Activated naive CD4-positive, alpha-beta T cell treated with anti-CD3 and anti-CD28 coated beads for 36 hours (primary cell): Measurements from ENCODE around the gene GPSM3. TPM values are rescaled to one million over a fixed set of nuclear protein-coding genes. Genes with fewer than 3 reads are reported as not detected.
"Not testable (repeated sequence)": the region's sequence is repeated elsewhere in the genome, so short reads cannot be mapped to it uniquely, and the experiment has no call there.

Source experiments
- CTCF ChIA-PET: fragments of 350-600 bp; sonication (Branson Sonifier 250); formaldehyde crosslinking; loops from one replicate; lab custom pipeline; 2021; ENCODE audit warnings: antibody characterized with exemption; lab: Charles Lee
- DNase-seq: peaks from one replicate; pipeline ENCODE4 v3.0.0-alpha.2; 2020
- H3K27ac Mint-ChIP-seq: one replicate; pipeline ENCODE4 v1.8.0; 2021; ENCODE audit warnings: mild to moderate bottlenecking, mixed read lengths
- H3K27me3 Mint-ChIP-seq: one replicate; pipeline ENCODE4 v1.8.0; 2021; ENCODE audit warnings: low read depth, mixed read lengths
- H3K36me3 Mint-ChIP-seq: one replicate; pipeline ENCODE4 v1.8.0; 2021; ENCODE audit warnings: low read depth, mixed read lengths
- H3K4me1 Mint-ChIP-seq: one replicate; pipeline ENCODE4 v1.8.0; 2021; ENCODE audit warnings: low read depth, mixed read lengths
- H3K4me3 Mint-ChIP-seq: one replicate; pipeline ENCODE4 v1.8.0; 2021; ENCODE audit warnings: mild to moderate bottlenecking, moderate library complexity, mixed read lengths
- H3K9me3 Mint-ChIP-seq: one replicate; pipeline ENCODE4 v1.8.0; 2021; ENCODE audit warnings: mixed read lengths
- intact Hi-C: fragments of 100-400 bp; cut with micrococcal nuclease; formaldehyde crosslinking; loops from one replicate; pipeline ENCODE4 v1.15.1; 2023
- total RNA-seq, 2 experiments: library from RNA; stranded (reverse); gene quantifications; one replicate each; pipeline ENCODE4 v1.2.3, GENCODE V29; 2021

The GPSM3 gene
- total RNA-seq, 2 experiments from 2014 or later, result 71.8 to 72.1 TPM

GRCh38 chr6:32190054-32190851 is 2.2 kb downstream of the GPSM3 start, which contains the start of gene PBX2:
Gene PBX2 (minus strand): TSS chr6:32190202. CDS start chr6:32189915, 287 bp downstream.
- CTCF ChIA-PET, result no interaction called here
- peak within 1 kb of the TSS; percentile 99 for H3K27ac Mint-ChIP-seq
- H3K4me1 Mint-ChIP-seq, result peaks cover 66% of the 10 kb centered on the region
- intact Hi-C loops, result loop anchor here (1.0 to 10.0 kb wide), 6 partner anchors 12 to 1015 kb away; partner anchors contain the start of genes ATF6B, ATP6V1G2, CLIC1 and DDX39B
- H3K4me3 Mint-ChIP-seq, result peak within 1 kb of the TSS; percentile 95
- DNase-seq, result peak; percentile 93
- no peaks in the 10 kb centered on the region for H3K27me3 Mint-ChIP-seq
- H3K36me3 Mint-ChIP-seq, result peaks cover 40% of the 10 kb centered on the region
- no peaks in the 10 kb centered on the region for H3K9me3 Mint-ChIP-seq

- H3K9me3 Mint-ChIP-seq, result no peaks in the 10 kb centered on the region
- no peak for DNase-seq
- H3K27me3 Mint-ChIP-seq, result no peaks in the 10 kb centered on the region
- CTCF ChIA-PET, result no interaction called here
- H3K27ac Mint-ChIP-seq, result peak overlapping the region; percentile 88
- H3K36me3 Mint-ChIP-seq, result peaks cover 40% of the 10 kb centered on the region
- H3K4me3 Mint-ChIP-seq, result peak overlapping the region; percentile 78
- H3K4me1 Mint-ChIP-seq, result peaks cover 60% of the 10 kb centered on the region
- intact Hi-C loops, result loop anchor here (1.0 to 10.0 kb wide), 6 partner anchors 11 to 1015 kb away; partner anchors contain the start of genes ATF6B, ATP6V1G2, CLIC1 and DDX39B
Observed at GRCh38 chr6:32189742-32190053, 2.7 kb downstream of the GPSM3 start.

DNA sequence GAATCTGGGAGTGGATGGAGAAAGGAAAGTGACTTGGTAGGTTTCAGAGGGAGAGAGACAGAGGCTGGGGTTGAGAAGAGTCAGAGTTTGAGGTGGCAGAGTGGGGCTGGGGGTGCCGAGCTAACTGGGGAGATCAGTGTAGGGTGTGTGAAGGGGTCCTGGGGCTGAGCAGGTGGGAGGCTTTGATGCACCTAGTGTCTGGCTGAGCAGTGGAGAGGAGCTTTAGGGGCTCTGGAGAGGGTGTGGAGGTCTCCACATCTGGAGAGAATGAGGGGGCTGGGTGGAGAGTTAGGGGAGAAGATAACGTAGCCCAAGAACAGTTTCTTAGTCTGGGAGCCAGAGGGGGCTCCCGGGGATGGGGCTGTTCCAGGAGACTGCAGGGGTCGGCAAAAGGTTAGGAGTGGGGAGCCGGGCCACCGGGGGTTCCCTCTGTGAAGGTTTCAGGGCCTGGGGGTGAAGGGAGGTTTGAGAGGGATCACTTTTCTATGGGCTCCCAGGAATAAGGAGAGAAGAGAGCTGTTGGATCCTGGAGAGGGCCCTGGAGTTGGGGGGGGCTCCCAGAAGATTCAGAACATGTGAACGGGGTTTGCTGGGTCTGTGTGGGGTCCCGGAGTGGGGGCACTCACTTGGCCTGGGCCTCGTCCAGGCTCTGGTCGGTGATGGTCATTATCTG is 3.2 kb downstream of the GPSM3 start:
- CTCF ChIA-PET, result interaction anchor here (1.7 kb wide), 1 partner anchor 13 kb away, joined by 3 read pairs; no protein-coding TSS in a partner anchor
- Mint-ChIP-seq H3K27me3 (no peaks in the 10 kb centered on the region), H3K27ac (peak overlapping the region; percentile 88), H3K9me3 (no peaks in the 10 kb centered on the region), H3K36me3 (peaks cover 40% of the 10 kb centered on the region), H3K4me3 (peak overlapping the region; percentile 78), H3K4me1 (peaks cover 58% of the 10 kb centered on the region)
- intact Hi-C loops, result no loop called here
- DNase-seq, result no peak

DNA sequence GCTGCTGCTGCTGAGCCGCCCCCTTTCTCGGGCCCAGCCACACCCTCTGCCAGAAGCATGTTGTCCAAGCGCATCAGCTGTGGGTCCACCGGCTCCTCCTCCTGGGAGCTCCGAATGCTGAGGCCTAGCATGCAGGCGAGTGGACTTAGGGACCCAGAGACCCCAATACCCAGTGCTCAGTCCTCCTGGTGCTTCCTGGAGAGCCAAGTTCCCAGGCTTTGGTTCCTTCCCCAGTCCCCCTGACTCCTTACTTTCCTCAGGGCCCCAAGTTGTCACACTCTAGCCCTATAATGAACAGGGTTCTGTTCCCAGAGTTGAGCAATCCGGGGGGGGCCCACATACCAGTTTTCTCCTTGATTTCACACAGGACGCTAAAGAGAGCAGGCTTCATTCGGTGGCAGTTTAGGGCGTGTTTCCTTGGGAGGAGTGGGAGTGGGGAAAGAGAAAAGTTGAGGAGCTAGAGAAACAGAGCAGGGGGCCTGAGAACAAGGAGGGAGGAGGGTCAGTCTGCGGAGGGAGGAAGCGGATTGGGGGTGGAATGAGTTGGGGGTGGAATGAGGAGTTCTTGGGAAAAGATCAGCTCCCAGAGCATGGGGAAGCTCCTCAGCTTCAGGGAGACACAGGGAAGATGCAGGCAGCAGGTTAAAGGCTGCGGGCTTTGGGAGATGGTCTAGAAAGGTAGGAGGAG is 3.9 kb downstream of the GPSM3 start:
- H3K4me3 Mint-ChIP-seq, result peak overlapping the region; percentile 78
- intact Hi-C loops, result no loop called here
- H3K27ac Mint-ChIP-seq, result peak overlapping the region; percentile 88
- H3K4me1 Mint-ChIP-seq, result peaks cover 56% of the 10 kb centered on the region
- no peaks in the 10 kb centered on the region for H3K27me3 Mint-ChIP-seq
- peaks cover 40% of the 10 kb centered on the region for H3K36me3 Mint-ChIP-seq
- no peaks in the 10 kb centered on the region for H3K9me3 Mint-ChIP-seq
- DNase-seq, result no peak
- CTCF ChIA-PET, result interaction anchor here (0.6 to 1.7 kb wide), 2 partner anchors 9 to 12 kb away, joined by 3 read pairs; no protein-coding TSS in a partner anchor

- H3K4me3 Mint-ChIP-seq, result peak overlapping the region; percentile 29
- H3K4me1 Mint-ChIP-seq, result peaks cover 58% of the 10 kb centered on the region
- intact Hi-C loops, H3K27me3 Mint-ChIP-seq, H3K9me3 Mint-ChIP-seq, DNase-seq: not testable (repeated sequence)
- peaks cover 40% of the 10 kb centered on the region for H3K36me3 Mint-ChIP-seq
- CTCF ChIA-PET, result interaction anchor here (0.6 to 1.7 kb wide), 2 partner anchors 9 to 11 kb away, joined by 3 read pairs; no protein-coding TSS in a partner anchor
- H3K27ac Mint-ChIP-seq, result peak overlapping the region; percentile 65
Observed at GRCh38 chr6:32187725-32188380, 4.6 kb downstream of the GPSM3 start.

- Mint-ChIP-seq H3K27ac (peak overlapping the region; percentile 73), H3K36me3 (peaks cover 40% of the 10 kb centered on the region), H3K9me3 (no peaks in the 10 kb centered on the region), H3K27me3 (no peaks in the 10 kb centered on the region), H3K4me1 (peaks cover 60% of the 10 kb centered on the region), H3K4me3 (peak overlapping the region; percentile 23)
- CTCF ChIA-PET, result no interaction called here
- no peak for DNase-seq
- intact Hi-C loops, result no loop called here
Observed at GRCh38 chr6:32187009-32187709, 5.3 kb downstream of the GPSM3 start.

DNA sequence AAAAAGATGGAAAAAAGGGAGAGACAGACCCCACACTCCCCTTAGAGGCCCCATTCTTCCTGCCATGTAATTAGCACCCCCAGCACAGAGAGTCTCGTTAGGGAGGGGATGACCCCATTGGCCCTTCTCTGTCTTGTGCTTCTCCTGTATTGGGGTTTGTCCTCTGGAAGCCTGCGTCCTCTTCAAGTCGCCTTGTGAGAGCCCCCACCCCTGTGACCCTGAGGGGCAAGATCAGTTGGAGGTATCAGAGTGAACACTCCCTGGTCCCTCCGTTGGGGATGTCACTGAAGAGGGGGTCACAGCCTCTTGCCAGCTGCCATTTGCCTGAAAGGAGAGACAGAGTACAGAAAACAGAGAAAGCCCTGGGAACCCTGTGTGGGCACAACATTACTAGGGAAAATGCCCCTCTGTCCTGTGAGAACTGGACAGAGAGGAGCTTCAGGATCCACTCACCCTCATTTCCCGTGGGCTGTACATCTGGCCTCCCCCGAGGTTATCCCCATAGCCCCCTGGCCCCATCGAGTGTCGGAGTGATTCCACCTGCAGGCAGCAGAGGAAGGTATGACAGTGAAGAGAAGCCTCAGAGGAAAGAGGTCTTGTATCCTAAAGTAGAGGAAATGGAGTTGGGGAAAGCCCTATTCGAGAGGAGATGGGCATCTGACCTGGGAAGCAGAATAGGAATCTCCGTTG is 6.1 kb downstream of the GPSM3 start:
- peaks cover 59% of the 10 kb centered on the region for H3K4me1 Mint-ChIP-seq
- DNase-seq, intact Hi-C loops, H3K27me3 Mint-ChIP-seq, H3K9me3 Mint-ChIP-seq, CTCF ChIA-PET, H3K4me3 Mint-ChIP-seq: not testable (repeated sequence)
- H3K36me3 Mint-ChIP-seq, result peaks cover 35% of the 10 kb centered on the region
- peak overlapping the region; percentile 73 for H3K27ac Mint-ChIP-seq

DNA sequence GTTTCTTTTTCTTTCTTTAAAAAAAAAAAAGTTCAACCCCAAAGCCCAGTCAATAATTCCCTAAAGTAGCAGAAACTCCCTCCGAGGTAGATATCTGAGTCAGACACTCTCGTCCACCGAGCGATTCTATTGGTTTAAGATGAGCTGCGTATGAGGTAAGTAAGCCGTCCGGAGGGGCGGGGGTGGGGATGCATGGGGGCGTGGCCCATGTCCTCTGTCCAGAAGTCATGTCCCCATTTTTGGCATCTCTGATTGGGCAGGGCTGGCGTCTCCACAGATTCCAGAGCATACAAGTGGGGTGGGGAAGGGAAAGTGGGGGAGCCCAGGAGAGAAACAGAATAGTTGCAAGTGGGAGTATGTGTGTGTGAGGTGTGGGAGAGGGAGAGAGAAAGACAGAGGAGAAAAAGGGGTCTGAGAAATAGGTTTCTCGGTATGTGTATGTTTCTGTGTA is 6.7 kb downstream of the GPSM3 start:
- H3K4me3 Mint-ChIP-seq, H3K9me3 Mint-ChIP-seq, CTCF ChIA-PET, H3K27me3 Mint-ChIP-seq, intact Hi-C loops: not testable (repeated sequence)
- Mint-ChIP-seq H3K27ac (peak overlapping the region; percentile 73), H3K36me3 (peaks cover 32% of the 10 kb centered on the region), H3K4me1 (peaks cover 57% of the 10 kb centered on the region)
- peak; percentile 65 for DNase-seq

GRCh38 chr6:32184084-32184640 is 8.3 kb downstream of the GPSM3 start, which contains the start of gene AGER:
Gene AGER (minus strand): TSS chr6:32184253. CDS start chr6:32184222, 31 bp downstream.
- H3K27ac Mint-ChIP-seq, result peak within 1 kb of the TSS; percentile 39
- peaks cover 69% of the 10 kb centered on the region for H3K4me1 Mint-ChIP-seq
- no peak within 1 kb of the TSS for H3K4me3 Mint-ChIP-seq
- H3K36me3 Mint-ChIP-seq, result peaks cover 35% of the 10 kb centered on the region
- H3K9me3 Mint-ChIP-seq, result no peaks in the 10 kb centered on the region
- CTCF ChIA-PET, result no interaction called here
- H3K27me3 Mint-ChIP-seq, result no peaks in the 10 kb centered on the region
- intact Hi-C loops, result no loop called here
- no peak for DNase-seq

- H3K4me3 Mint-ChIP-seq, result no peak overlapping the region
- CTCF ChIA-PET, result no interaction called here
- no peaks in the 10 kb centered on the region for H3K9me3 Mint-ChIP-seq
- intact Hi-C loops, result no loop called here
- no peak overlapping the region for H3K27ac Mint-ChIP-seq
- no peak for DNase-seq
- H3K4me1 Mint-ChIP-seq, result peaks cover 69% of the 10 kb centered on the region
- no peaks in the 10 kb centered on the region for H3K27me3 Mint-ChIP-seq
- peaks cover 29% of the 10 kb centered on the region for H3K36me3 Mint-ChIP-seq
Observed at GRCh38 chr6:32183483-32184083, 8.9 kb downstream of the GPSM3 start.
